ENCODE measurements around the gene ROBO4.

DNA sequence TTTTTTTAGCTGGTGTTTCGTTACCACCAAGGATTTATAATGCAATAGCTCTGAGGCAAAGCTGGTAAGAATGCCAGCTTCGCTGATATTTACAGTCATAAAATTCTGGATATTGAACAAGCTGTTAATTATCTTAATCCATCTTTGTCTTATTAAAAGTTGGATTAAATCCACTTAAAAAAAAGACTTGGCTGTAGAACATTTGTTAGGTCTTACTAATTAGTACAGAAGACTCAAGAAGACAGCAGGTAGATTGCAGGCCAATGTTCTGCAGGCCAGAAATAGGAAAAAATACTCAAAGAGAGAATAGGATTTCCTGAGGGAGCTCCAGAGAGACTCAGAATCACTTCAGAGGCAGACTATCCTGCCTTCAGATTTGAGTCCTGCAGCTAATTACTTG is 7.5 kb downstream of the ROBO4 start:
- TF ChIP-seq, protein P1, sequence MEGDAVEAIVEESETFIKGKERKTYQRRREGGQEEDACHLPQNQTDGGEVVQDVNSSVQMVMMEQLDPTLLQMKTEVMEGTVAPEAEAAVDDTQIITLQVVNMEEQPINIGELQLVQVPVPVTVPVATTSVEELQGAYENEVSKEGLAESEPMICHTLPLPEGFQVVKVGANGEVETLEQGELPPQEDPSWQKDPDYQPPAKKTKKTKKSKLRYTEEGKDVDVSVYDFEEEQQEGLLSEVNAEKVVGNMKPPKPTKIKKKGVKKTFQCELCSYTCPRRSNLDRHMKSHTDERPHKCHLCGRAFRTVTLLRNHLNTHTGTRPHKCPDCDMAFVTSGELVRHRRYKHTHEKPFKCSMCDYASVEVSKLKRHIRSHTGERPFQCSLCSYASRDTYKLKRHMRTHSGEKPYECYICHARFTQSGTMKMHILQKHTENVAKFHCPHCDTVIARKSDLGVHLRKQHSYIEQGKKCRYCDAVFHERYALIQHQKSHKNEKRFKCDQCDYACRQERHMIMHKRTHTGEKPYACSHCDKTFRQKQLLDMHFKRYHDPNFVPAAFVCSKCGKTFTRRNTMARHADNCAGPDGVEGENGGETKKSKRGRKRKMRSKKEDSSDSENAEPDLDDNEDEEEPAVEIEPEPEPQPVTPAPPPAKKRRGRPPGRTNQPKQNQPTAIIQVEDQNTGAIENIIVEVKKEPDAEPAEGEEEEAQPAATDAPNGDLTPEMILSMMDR (IDR thresholded peaks at IDR 0.05) = no peak
- TF ChIP-seq POLR2AphosphoS5 (IDR thresholded peaks at IDR 0.05) (no peak), POLR2A (IDR thresholded peaks at IDR 0.05) (no peak)
